Astrocyte (in vitro differentiated cells and primary cell): ENCODE data around the gene DDRGK1. TPM values are rescaled to one million over a fixed set of nuclear protein-coding genes. Genes with fewer than 3 reads are reported as not detected.

Source experiments
- DNase-seq: peaks from one replicate; pipeline ENCODE4 v3.0.0-alpha.2; 2010; ENCODE audit warnings: low read depth
- FAIRE-seq: peaks from 2 replicates; lab custom pipeline; 2011; peaks lifted over from hg19 to GRCh38; lab: Jason Lieb, UNC
- H2AFZ ChIP-seq: 2 replicates; pipeline ENCODE4 v1.6.0; 2012; ENCODE audit warnings: low read depth, low read length, inconsistent platforms
- H3K27ac ChIP-seq: 2 replicates; pipeline ENCODE4 v1.5.1; 2011; ENCODE audit warnings: low read depth, low read length, inconsistent platforms
- H3K27me3 ChIP-seq: 2 replicates; pipeline ENCODE4 v1.6.0; 2011; ENCODE audit warnings: low read length, inconsistent platforms; ENCODE audit not compliant: insufficient read depth
- H3K36me3 ChIP-seq: 2 replicates; pipeline ENCODE4 v1.5.1; 2011; ENCODE audit warnings: low read length, inconsistent platforms; ENCODE audit not compliant: insufficient read depth
- H3K4me1 ChIP-seq: 2 replicates; pipeline ENCODE4 v1.5.1; 2011; ENCODE audit warnings: low read length, inconsistent platforms; ENCODE audit not compliant: insufficient read depth
- H3K4me2 ChIP-seq: 2 replicates; pipeline ENCODE4 v1.6.0; 2012; ENCODE audit warnings: low read length, inconsistent platforms
- H3K4me3 ChIP-seq: 2 replicates; pipeline ENCODE4 v1.5.1; 2011; ENCODE audit warnings: low read depth, mild to moderate bottlenecking, low read length, inconsistent platforms; ENCODE audit not compliant: insufficient read depth
- H3K79me2 ChIP-seq: 2 replicates; pipeline ENCODE4 v1.6.0; 2012; ENCODE audit warnings: mild to moderate bottlenecking, low read length, inconsistent platforms; ENCODE audit not compliant: insufficient read depth
- H3K9ac ChIP-seq: 2 replicates; pipeline ENCODE4 v1.6.0; 2012; ENCODE audit warnings: mild to moderate bottlenecking, low read length, inconsistent platforms
- H3K9me3 ChIP-seq: 2 replicates; pipeline ENCODE4 v1.5.1; 2012; ENCODE audit warnings: low read depth, mild to moderate bottlenecking, low read length, inconsistent platforms; ENCODE audit not compliant: insufficient read depth
- H4K20me1 ChIP-seq: 2 replicates; pipeline ENCODE4 v1.6.0; 2012; ENCODE audit warnings: low read length, inconsistent platforms; ENCODE audit not compliant: insufficient read depth
- H3K27ac Mint-ChIP-seq: one replicate; pipeline ENCODE4 v1.8.0; 2021; ENCODE audit warnings: mild to moderate bottlenecking, mixed read lengths; ENCODE audit not compliant: unreplicated experiment
- H3K27me3 Mint-ChIP-seq: one replicate; pipeline ENCODE4 v1.8.0; 2021; ENCODE audit warnings: low read depth, mixed read lengths; ENCODE audit not compliant: unreplicated experiment
- H3K36me3 Mint-ChIP-seq: one replicate; pipeline ENCODE4 v1.8.0; 2021; ENCODE audit warnings: low read depth, mixed read lengths; ENCODE audit not compliant: unreplicated experiment
- H3K4me1 Mint-ChIP-seq: one replicate; pipeline ENCODE4 v1.8.0; 2021; ENCODE audit warnings: low read depth, mixed read lengths; ENCODE audit not compliant: unreplicated experiment
- H3K4me3 Mint-ChIP-seq: one replicate; pipeline ENCODE4 v1.8.0; 2021; ENCODE audit warnings: mild to moderate bottlenecking, moderate library complexity, mixed read lengths; ENCODE audit not compliant: unreplicated experiment
- H3K9me3 Mint-ChIP-seq: one replicate; pipeline ENCODE4 v1.8.0; 2021; ENCODE audit warnings: mild to moderate bottlenecking, mixed read lengths; ENCODE audit not compliant: unreplicated experiment
- CTCF ChIP-seq: IDR thresholded peaks from 2 replicates; pipeline ENCODE4 v1.5.1; 2011; ENCODE audit warnings: low read depth, mild to moderate bottlenecking, inconsistent platforms, low read length, moderate library complexity; ENCODE audit not compliant: insufficient read depth
- EZH2 ChIP-seq: IDR thresholded peaks from 2 replicates; pipeline ENCODE4 v1.6.1; 2012; ENCODE audit warnings: mild to moderate bottlenecking, low read length, inconsistent platforms; ENCODE audit not compliant: insufficient read depth
- total RNA-seq: library from RNA; stranded (reverse); gene quantifications from 2 replicates; pipeline ENCODE4 v1.2.1, GENCODE V29; 2021

DDRGK1 gene
- total RNA-seq, 1 donor from 2014 or later = 36.7 TPM

DNA sequence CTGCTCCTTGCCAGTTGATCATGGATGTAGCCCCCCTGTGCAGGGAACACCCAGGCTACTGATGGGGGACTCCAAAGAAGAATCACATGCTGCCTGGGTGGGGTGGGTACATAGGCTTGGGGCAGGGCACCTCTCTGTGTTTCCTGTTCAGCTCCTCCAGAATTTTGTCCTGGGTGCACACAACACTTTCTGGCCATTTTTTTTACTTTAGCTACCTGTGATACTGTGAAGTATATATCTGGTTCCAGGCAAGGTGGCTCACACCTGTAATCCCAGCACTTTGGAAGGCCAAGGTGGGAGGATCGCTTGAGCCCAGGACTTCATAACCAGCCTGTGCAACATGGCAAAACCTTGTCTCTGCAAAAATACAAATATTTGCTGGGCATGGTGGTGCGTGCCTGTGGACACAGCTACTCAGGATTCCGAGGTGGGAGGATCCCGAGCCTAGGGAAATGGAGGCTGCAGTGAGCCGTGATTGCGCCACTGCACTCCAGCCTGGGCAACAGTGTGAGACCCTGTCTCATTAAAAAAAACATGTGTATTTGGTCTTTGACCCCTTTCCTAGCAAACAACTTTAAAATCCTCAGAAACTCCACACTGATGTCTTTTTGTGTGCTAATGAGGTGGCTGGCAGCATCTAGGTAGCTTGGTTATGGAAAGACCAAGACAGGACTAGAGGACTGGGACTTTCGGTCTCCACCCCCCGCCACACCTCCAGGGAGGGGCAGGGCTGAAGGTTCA, 20.4 kb upstream of the DDRGK1 start:
- H3K27me3 ChIP-seq = no peaks in the 10 kb centered on the region
- FAIRE-seq = no peak
- H3K4me3 Mint-ChIP-seq = no peak overlapping the region
- peaks cover 6% of the 10 kb centered on the region for H3K36me3 Mint-ChIP-seq
- H3K36me3 ChIP-seq = peaks cover 6% of the 10 kb centered on the region
- H3K79me2 ChIP-seq = no peaks in the 10 kb centered on the region
- no peak overlapping the region for H3K9ac ChIP-seq
- H2AFZ ChIP-seq = no peak overlapping the region
- no peak for TF ChIP-seq EZH2
- TF ChIP-seq CTCF = no peak
- no peaks in the 10 kb centered on the region for H3K9me3 ChIP-seq
- H3K4me1 Mint-ChIP-seq = peaks cover 15% of the 10 kb centered on the region
- no peak overlapping the region for H3K4me2 ChIP-seq
- no peaks in the 10 kb centered on the region for H3K4me1 ChIP-seq
- no peak overlapping the region for H3K4me3 ChIP-seq
- no peaks in the 10 kb centered on the region for H4K20me1 ChIP-seq
- H3K27ac Mint-ChIP-seq = no peak overlapping the region
- no peak overlapping the region for H3K27ac ChIP-seq
- H3K9me3 Mint-ChIP-seq = no peaks in the 10 kb centered on the region
- DNase-seq = no peak
- no peaks in the 10 kb centered on the region for H3K27me3 Mint-ChIP-seq

DNA sequence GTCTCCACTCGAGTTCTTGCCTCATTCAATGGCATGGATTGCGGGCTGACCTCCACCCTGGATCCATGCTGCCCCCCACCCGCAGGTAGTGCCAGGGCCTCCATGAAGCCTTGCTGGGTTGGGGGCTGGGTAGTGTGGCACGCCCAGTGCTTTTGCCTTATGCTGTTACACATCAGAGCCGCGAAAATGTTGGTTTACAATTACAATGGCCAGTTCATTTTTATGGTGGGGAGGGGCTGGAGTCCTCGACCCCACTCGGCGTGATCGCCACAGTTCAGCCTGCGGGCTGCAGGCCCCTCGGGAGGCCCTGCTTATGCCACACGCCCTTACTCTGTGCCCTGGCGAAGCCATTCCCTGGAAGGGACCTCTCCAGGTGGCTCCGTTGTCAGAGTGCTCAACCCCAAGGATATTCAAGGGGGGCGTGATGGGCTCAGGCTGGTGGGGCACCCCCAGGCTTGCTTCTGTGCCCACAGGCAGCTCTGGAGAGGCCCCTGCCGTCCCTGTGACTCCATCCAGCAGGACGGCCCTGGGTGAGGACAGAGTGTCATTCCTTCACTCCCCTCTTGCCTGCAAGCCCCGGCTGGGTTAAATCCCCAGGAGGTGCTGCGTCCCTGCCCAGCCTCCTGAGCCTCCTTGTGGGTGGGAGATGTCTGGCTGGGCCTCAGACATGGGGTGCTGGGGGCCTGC, 19.7 kb upstream of the DDRGK1 start:
- H3K79me2 ChIP-seq = no peaks in the 10 kb centered on the region
- no peaks in the 10 kb centered on the region for H3K9me3 Mint-ChIP-seq
- H4K20me1 ChIP-seq = no peaks in the 10 kb centered on the region

More for the DNA sequence above, 19.7 kb upstream of the DDRGK1 start:
- Mint-ChIP-seq H3K27me3 (no peaks in the 10 kb centered on the region), H3K4me3 (no peak overlapping the region), H3K27ac (no peak overlapping the region), H3K36me3 (peaks cover 6% of the 10 kb centered on the region), H3K4me1 (peaks cover 15% of the 10 kb centered on the region)
- no peaks in the 10 kb centered on the region for H3K27me3 ChIP-seq
- H3K4me2 ChIP-seq = no peak overlapping the region
- DNase-seq (no peak), FAIRE-seq (no peak)
- H3K9me3 ChIP-seq = no peaks in the 10 kb centered on the region
- H3K27ac ChIP-seq = no peak overlapping the region
- H3K4me1 ChIP-seq = no peaks in the 10 kb centered on the region
- H3K36me3 ChIP-seq = peaks cover 6% of the 10 kb centered on the region
- no peak overlapping the region for H3K4me3 ChIP-seq
- H2AFZ ChIP-seq = no peak overlapping the region
- no peak for TF ChIP-seq EZH2
- TF ChIP-seq CTCF = no peak
- no peak overlapping the region for H3K9ac ChIP-seq
